WTC11 (cell line): ENCODE measurements around the gene LIMS2. TPM values are rescaled to one million over a fixed set of nuclear protein-coding genes. Genes with fewer than 3 reads are reported as not detected.

Source experiments
- ATAC-seq: fragments of 200-7000 bp; cut with Tn5 transposase; 2 replicates; pipeline ENCODE4 v1.10.0; 2021; ENCODE audit warnings: mild to moderate bottlenecking, moderate library complexity
- CTCF ChIA-PET: fragments of 300-600 bp; sonication (Branson Sonifier 250); formaldehyde crosslinking; loops from one replicate; lab custom pipeline; 2021; ENCODE audit warnings: antibody characterized with exemption; lab: Charles Lee
- POLR2A ChIA-PET: fragments of 350-600 bp; sonication (Branson Sonifier 250); formaldehyde crosslinking; loops from one replicate; lab custom pipeline; 2021; ENCODE audit warnings: antibody characterized with exemption; lab: Charles Lee
- DNase-seq: peaks from one replicate; pipeline ENCODE4 v3.0.0; 2021; ENCODE audit warnings: low spot score
- H3K27ac Mint-ChIP-seq: 2 replicates; pipeline ENCODE4 v1.8.0; 2021; ENCODE audit warnings: mixed read lengths
- H3K27me3 Mint-ChIP-seq: 2 replicates; pipeline ENCODE4 v1.8.0; 2021; ENCODE audit warnings: low read depth, mild to moderate bottlenecking, moderate library complexity, mixed read lengths
- H3K36me3 Mint-ChIP-seq: 2 replicates; pipeline ENCODE4 v1.8.0; 2021; ENCODE audit warnings: mixed read lengths
- H3K4me1 Mint-ChIP-seq: 2 replicates; pipeline ENCODE4 v1.8.0; 2022; ENCODE audit warnings: mixed read lengths
- H3K4me3 Mint-ChIP-seq: 2 replicates; pipeline ENCODE4 v1.8.0; 2021; ENCODE audit warnings: mild to moderate bottlenecking, moderate library complexity, mixed read lengths
- H3K9me3 Mint-ChIP-seq: 2 replicates; pipeline ENCODE4 v1.8.0; 2021; ENCODE audit warnings: mixed read lengths
- CREM ChIP-seq: sonication (generic); formaldehyde crosslinking; IDR thresholded peaks from 2 replicates; pipeline ENCODE4 v1.8.1; 2022; ENCODE audit warnings: mild to moderate bottlenecking, missing genetic modification reagents, moderate library complexity
- FOXJ3 ChIP-seq: sonication (generic); formaldehyde crosslinking; IDR thresholded peaks from 2 replicates; pipeline ENCODE4 v1.9.0; 2021; ENCODE audit warnings: missing genetic modification reagents, mild to moderate bottlenecking, borderline replicate concordance
- GABPB1 ChIP-seq: sonication (generic); formaldehyde crosslinking; IDR thresholded peaks from 2 replicates; pipeline ENCODE4 v1.8.1; 2023; ENCODE audit warnings: mild to moderate bottlenecking, missing genetic modification reagents
- JAZF1 ChIP-seq: fragments of 250-450 bp; sonication (Bioruptor Pico); IDR thresholded peaks from 2 replicates; pipeline ENCODE4 v1.9.0; 2021; ENCODE audit warnings: moderate library complexity, mild to moderate bottlenecking, inconsistent platforms
- USF1 ChIP-seq: sonication (generic); formaldehyde crosslinking; IDR thresholded peaks from 2 replicates; pipeline ENCODE4 v1.8.0; 2022; ENCODE audit warnings: mild to moderate bottlenecking, missing genetic modification reagents
- ZNF232 ChIP-seq: sonication (generic); formaldehyde crosslinking; IDR thresholded peaks from 2 replicates; pipeline ENCODE4 v1.8.0; 2022; ENCODE audit warnings: mild to moderate bottlenecking, missing genetic modification reagents
- ZNF512 ChIP-seq: sonication (generic); formaldehyde crosslinking; IDR thresholded peaks from 2 replicates; pipeline ENCODE4 v1.8.1; 2022; ENCODE audit warnings: missing genetic modification reagents, borderline replicate concordance
- ZSCAN18 ChIP-seq: fragments of 250-450 bp; sonication (Bioruptor Pico); IDR thresholded peaks from 2 replicates; pipeline ENCODE4 v2.1.2; 2022; ENCODE audit warnings: mild to moderate bottlenecking, moderate library complexity
- total RNA-seq: library from RNA; stranded (reverse); gene quantifications from 3 replicates; pipeline ENCODE4 v1.2.3, GENCODE V29; 2021
- TF ChIP-seq, protein P1 (sequence below): sonication (generic); formaldehyde crosslinking; IDR thresholded peaks from 2 replicates; pipeline ENCODE4 v1.8.0; 2022; ENCODE audit warnings: mild to moderate bottlenecking, missing genetic modification reagents
- TF ChIP-seq, protein P2 (sequence below): fragments of 250-450 bp; sonication (Bioruptor Pico); IDR thresholded peaks from 2 replicates; pipeline ENCODE4 v1.9.0; 2021; ENCODE audit warnings: mild to moderate bottlenecking
- TF ChIP-seq, protein P3 (sequence below): sonication (generic); formaldehyde crosslinking; IDR thresholded peaks from 2 replicates; pipeline ENCODE4 v1.8.1; 2022; ENCODE audit warnings: low read depth, mild to moderate bottlenecking, moderate library complexity, missing genetic modification reagents, borderline replicate concordance
- TF ChIP-seq, protein P4 (sequence below): sonication (generic); formaldehyde crosslinking; IDR thresholded peaks from 2 replicates; pipeline ENCODE4 v1.8.0; 2022; ENCODE audit warnings: mild to moderate bottlenecking, missing genetic modification reagents

LIMS2 gene
- total RNA-seq, 1 experiment from 2014 or later: 2.4 TPM

- no peak for TF ChIP-seq ZNF512 (CRISPR knock-in tag)
- TF ChIP-seq, protein P1, sequence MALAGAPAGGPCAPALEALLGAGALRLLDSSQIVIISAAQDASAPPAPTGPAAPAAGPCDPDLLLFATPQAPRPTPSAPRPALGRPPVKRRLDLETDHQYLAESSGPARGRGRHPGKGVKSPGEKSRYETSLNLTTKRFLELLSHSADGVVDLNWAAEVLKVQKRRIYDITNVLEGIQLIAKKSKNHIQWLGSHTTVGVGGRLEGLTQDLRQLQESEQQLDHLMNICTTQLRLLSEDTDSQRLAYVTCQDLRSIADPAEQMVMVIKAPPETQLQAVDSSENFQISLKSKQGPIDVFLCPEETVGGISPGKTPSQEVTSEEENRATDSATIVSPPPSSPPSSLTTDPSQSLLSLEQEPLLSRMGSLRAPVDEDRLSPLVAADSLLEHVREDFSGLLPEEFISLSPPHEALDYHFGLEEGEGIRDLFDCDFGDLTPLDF (CRISPR knock-in tag): no peak
- no peak for TF ChIP-seq ZNF232
- TF ChIP-seq, protein P2, sequence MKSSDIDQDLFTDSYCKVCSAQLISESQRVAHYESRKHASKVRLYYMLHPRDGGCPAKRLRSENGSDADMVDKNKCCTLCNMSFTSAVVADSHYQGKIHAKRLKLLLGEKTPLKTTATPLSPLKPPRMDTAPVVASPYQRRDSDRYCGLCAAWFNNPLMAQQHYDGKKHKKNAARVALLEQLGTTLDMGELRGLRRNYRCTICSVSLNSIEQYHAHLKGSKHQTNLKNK (CRISPR knock-in tag): no peak
- TF ChIP-seq, protein P3, sequence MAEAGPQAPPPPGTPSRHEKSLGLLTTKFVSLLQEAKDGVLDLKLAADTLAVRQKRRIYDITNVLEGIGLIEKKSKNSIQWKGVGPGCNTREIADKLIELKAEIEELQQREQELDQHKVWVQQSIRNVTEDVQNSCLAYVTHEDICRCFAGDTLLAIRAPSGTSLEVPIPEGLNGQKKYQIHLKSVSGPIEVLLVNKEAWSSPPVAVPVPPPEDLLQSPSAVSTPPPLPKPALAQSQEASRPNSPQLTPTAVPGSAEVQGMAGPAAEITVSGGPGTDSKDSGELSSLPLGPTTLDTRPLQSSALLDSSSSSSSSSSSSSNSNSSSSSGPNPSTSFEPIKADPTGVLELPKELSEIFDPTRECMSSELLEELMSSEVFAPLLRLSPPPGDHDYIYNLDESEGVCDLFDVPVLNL (CRISPR knock-in tag): no peak
- TF ChIP-seq, all 79 proteins: peak for 0
Observed at GRCh38 chr2:127663566-127664064, 11.7 kb downstream of the LIMS2 start (continued).

- H3K4me1 Mint-ChIP-seq: peaks cover 3% of the 10 kb centered on the region
- CTCF ChIA-PET: interaction anchor here (1.5 to 4.1 kb wide), 4 partner anchors 13 to 72 kb away, joined by 6 to 19 read pairs (median 8); partner anchors contain the start of gene LIMS2
Observed at GRCh38 chr2:127662937-127663565, 12.3 kb downstream of the LIMS2 start.

More at GRCh38 chr2:127662937-127663565, 12.3 kb downstream of the LIMS2 start:
- TF ChIP-seq, protein P4, sequence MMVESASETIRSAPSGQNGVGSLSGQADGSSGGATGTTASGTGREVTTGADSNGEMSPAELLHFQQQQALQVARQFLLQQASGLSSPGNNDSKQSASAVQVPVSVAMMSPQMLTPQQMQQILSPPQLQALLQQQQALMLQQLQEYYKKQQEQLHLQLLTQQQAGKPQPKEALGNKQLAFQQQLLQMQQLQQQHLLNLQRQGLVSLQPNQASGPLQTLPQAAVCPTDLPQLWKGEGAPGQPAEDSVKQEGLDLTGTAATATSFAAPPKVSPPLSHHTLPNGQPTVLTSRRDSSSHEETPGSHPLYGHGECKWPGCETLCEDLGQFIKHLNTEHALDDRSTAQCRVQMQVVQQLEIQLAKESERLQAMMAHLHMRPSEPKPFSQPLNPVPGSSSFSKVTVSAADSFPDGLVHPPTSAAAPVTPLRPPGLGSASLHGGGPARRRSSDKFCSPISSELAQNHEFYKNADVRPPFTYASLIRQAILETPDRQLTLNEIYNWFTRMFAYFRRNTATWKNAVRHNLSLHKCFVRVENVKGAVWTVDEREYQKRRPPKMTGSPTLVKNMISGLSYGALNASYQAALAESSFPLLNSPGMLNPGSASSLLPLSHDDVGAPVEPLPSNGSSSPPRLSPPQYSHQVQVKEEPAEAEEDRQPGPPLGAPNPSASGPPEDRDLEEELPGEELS (CRISPR knock-in tag): no peak
- TF ChIP-seq GABPB1 (CRISPR knock-in tag): no peak
- no peak for TF ChIP-seq ZNF512 (CRISPR knock-in tag)
- no peak for TF ChIP-seq JAZF1 (CRISPR knock-in tag)
- no peak for TF ChIP-seq CREM (CRISPR knock-in tag)
- no peak for TF ChIP-seq USF1 (CRISPR knock-in tag)
- no peak for TF ChIP-seq ZSCAN18 (CRISPR knock-in tag)
- TF ChIP-seq FOXJ3 (CRISPR knock-in tag): no peak
- TF ChIP-seq, all 79 proteins: peak for 0
- no peak for DNase-seq
- Mint-ChIP-seq H3K9me3 (peaks cover 9% of the 10 kb centered on the region), H3K4me3 (no peak overlapping the region), H3K36me3 (no peaks in the 10 kb centered on the region), H3K27me3 (peaks cover 35% of the 10 kb centered on the region), H3K27ac (no peak overlapping the region)
- ATAC-seq: no peak
- POLR2A ChIA-PET: no interaction called here
